H9 (cell line): Measurements from ENCODE around the gene SCFD2. TPM values are rescaled to one million over a fixed set of nuclear protein-coding genes. Genes with fewer than 3 reads are reported as not detected.
A peak's percentile ranks its signal among the peaks of the same experiment; 100 is the strongest.

Source experiments
- DNase-seq: peaks from one replicate; pipeline ENCODE4 v3.0.0-alpha.2; 2017
- H2AFZ ChIP-seq: one replicate; pipeline ENCODE4 v1.6.1; 2013; ENCODE audit warnings: mild to moderate bottlenecking, low read length, control low read depth, moderate library complexity
- H2AK5ac ChIP-seq: 2 replicates; pipeline ENCODE4 v1.6.1; 2013; ENCODE audit warnings: low read length, control low read depth, mixed read lengths; ENCODE audit not compliant: insufficient read length
- H2BK120ac ChIP-seq: one replicate; pipeline ENCODE4 v1.6.1; 2013; ENCODE audit warnings: low read depth, mild to moderate bottlenecking, low read length, control low read depth, inconsistent platforms; ENCODE audit not compliant: poor library complexity, severe bottlenecking
- H2BK12ac ChIP-seq: 2 replicates; pipeline ENCODE4 v1.6.1; 2013; ENCODE audit warnings: low read length, control low read depth, mixed read lengths, low read depth; ENCODE audit not compliant: insufficient read length
- H2BK15ac ChIP-seq: 2 replicates; pipeline ENCODE4 v1.6.1; 2013; ENCODE audit warnings: low read depth, low read length, control low read depth
- H2BK20ac ChIP-seq: one replicate; pipeline ENCODE4 v1.6.1; 2013; ENCODE audit warnings: low read depth, mild to moderate bottlenecking, low read length, control low read depth, inconsistent platforms; ENCODE audit not compliant: poor library complexity, severe bottlenecking
- H2BK5ac ChIP-seq: 2 replicates; pipeline ENCODE4 v1.6.1; 2013; ENCODE audit warnings: low read length, control low read depth, mixed read lengths; ENCODE audit not compliant: insufficient read length
- H3K14ac ChIP-seq: 2 replicates; pipeline ENCODE4 v1.6.1; 2013; ENCODE audit warnings: low read length, control low read depth; ENCODE audit not compliant: insufficient read depth
- H3K18ac ChIP-seq: 2 replicates; pipeline ENCODE4 v1.6.1; 2013; ENCODE audit warnings: low read depth, mild to moderate bottlenecking, mixed read lengths, low read length, control low read depth; ENCODE audit not compliant: insufficient read length
- H3K23ac ChIP-seq: 2 replicates; pipeline ENCODE4 v1.6.1; 2013; ENCODE audit warnings: low read length, control low read depth, mixed read lengths, low read depth; ENCODE audit not compliant: insufficient read length
- H3K23me2 ChIP-seq: 2 replicates; pipeline ENCODE4 v1.6.1; 2013; ENCODE audit warnings: low read depth, mild to moderate bottlenecking, mixed read lengths, low read length, control low read depth; ENCODE audit not compliant: insufficient read length, poor library complexity, severe bottlenecking
- H3K27ac ChIP-seq: 2 replicates; pipeline ENCODE4 v1.5.1; 2013; ENCODE audit warnings: low read length, control low read depth, mixed read lengths, low read depth; ENCODE audit not compliant: insufficient read length
- H3K27me3 ChIP-seq: 2 replicates; pipeline ENCODE4 v1.6.1; 2013; ENCODE audit warnings: low read length, control low read depth, inconsistent platforms; ENCODE audit not compliant: insufficient read depth
- H3K4ac ChIP-seq: 2 replicates; pipeline ENCODE4 v1.6.1; 2013; ENCODE audit warnings: low read depth, mild to moderate bottlenecking, control low read depth, inconsistent platforms, low read length, moderate library complexity
- H3K4me1 ChIP-seq: 2 replicates; pipeline ENCODE4 v1.6.1; 2013; ENCODE audit warnings: low read length, control low read depth, inconsistent platforms; ENCODE audit not compliant: insufficient read depth
- H3K4me2 ChIP-seq: 2 replicates; pipeline ENCODE4 v1.6.1; 2013; ENCODE audit warnings: low read length, control low read depth, mixed read lengths; ENCODE audit not compliant: insufficient read length, insufficient read depth
- H3K56ac ChIP-seq: 2 replicates; pipeline ENCODE4 v1.6.1; 2013; ENCODE audit warnings: low read depth, mild to moderate bottlenecking, mixed read lengths, low read length, control low read depth; ENCODE audit not compliant: insufficient read length
- H3K79me1 ChIP-seq: 2 replicates; pipeline ENCODE4 v1.6.1; 2013; ENCODE audit warnings: low read depth, mild to moderate bottlenecking, moderate library complexity, low read length, control low read depth, inconsistent platforms; ENCODE audit not compliant: insufficient read depth, poor library complexity, severe bottlenecking
- H3K79me2 ChIP-seq: 2 replicates; pipeline ENCODE4 v1.6.1; 2013; ENCODE audit warnings: low read length, control low read depth, inconsistent platforms; ENCODE audit not compliant: insufficient read depth
- H3K9ac ChIP-seq: 2 replicates; pipeline ENCODE4 v1.6.1; 2013; ENCODE audit warnings: low read length, control low read depth, mixed read lengths; ENCODE audit not compliant: insufficient read length; ENCODE audit errors: extremely low read depth
- H3K9me3 ChIP-seq: one replicate; pipeline ENCODE4 v1.6.1; 2013; ENCODE audit warnings: low read depth, low read length, inconsistent platforms; ENCODE audit not compliant: control insufficient read depth
- H3T11ph ChIP-seq: one replicate; pipeline ENCODE4 v1.6.1; 2013; ENCODE audit warnings: mild to moderate bottlenecking, low read length, control low read depth, inconsistent platforms
- H4K20me1 ChIP-seq: one replicate; pipeline ENCODE4 v1.6.1; 2013; ENCODE audit not compliant: control insufficient read depth, insufficient read length, insufficient read depth
- H4K5ac ChIP-seq: 2 replicates; pipeline ENCODE4 v1.6.1; 2013; ENCODE audit warnings: low read depth, mild to moderate bottlenecking, mixed read lengths, low read length, control low read depth; ENCODE audit not compliant: insufficient read length
- H4K8ac ChIP-seq: replicated peaks from 2 replicates; pipeline ENCODE4 v1.6.1; 2013; ENCODE audit warnings: low read length, control low read depth, mixed read lengths, low read depth; ENCODE audit not compliant: insufficient read length
- H4K91ac ChIP-seq: 2 replicates; pipeline ENCODE4 v1.6.1; 2013; ENCODE audit warnings: low read depth, mild to moderate bottlenecking, moderate library complexity, mixed read lengths, low read length, control low read depth; ENCODE audit not compliant: insufficient read length
- H3K27ac Mint-ChIP-seq, 3 experiments: 2 replicates in 2 of 3; 3 replicates in 1 of 3; pipeline ENCODE4 v1.8.0; 2020 to 2021; ENCODE audit warnings: mixed read lengths in 3 of 3, mild to moderate bottlenecking in 1 of 3, moderate library complexity in 1 of 3
- H3K27me3 Mint-ChIP-seq: 2 replicates; pipeline ENCODE4 v1.8.0; 2021; ENCODE audit warnings: low read depth, mild to moderate bottlenecking, moderate library complexity, mixed read lengths
- H3K36me3 Mint-ChIP-seq, 3 experiments: 2 replicates in 2 of 3; 3 replicates in 1 of 3; pipeline ENCODE4 v1.8.0; 2020 to 2021; ENCODE audit warnings: low read depth in 3 of 3, mixed read lengths in 3 of 3; ENCODE audit not compliant: insufficient read depth in 1 of 3
- H3K4me1 Mint-ChIP-seq, 2 experiments: 2 replicates each; pipeline ENCODE4 v1.8.0; 2020; ENCODE audit warnings: mixed read lengths in 2 of 2
- H3K4me3 Mint-ChIP-seq, 2 experiments: 2 replicates in 1 of 2; 3 replicates in 1 of 2; pipeline ENCODE4 v1.8.0; 2020 to 2021; ENCODE audit warnings: mild to moderate bottlenecking in 2 of 2, mixed read lengths in 2 of 2, moderate library complexity in 1 of 2
- H3K9me3 Mint-ChIP-seq, 2 experiments: 2 replicates in 1 of 2; 3 replicates in 1 of 2; pipeline ENCODE4 v1.8.0; 2020; ENCODE audit warnings: mild to moderate bottlenecking in 2 of 2, mixed read lengths in 2 of 2, moderate library complexity in 1 of 2
- CTCF ChIP-seq: fragments of 200-600 bp; sonication (generic); conservative IDR thresholded peaks from 3 replicates; pipeline ENCODE4 v1.8.0; 2021; ENCODE audit warnings: antibody characterized with exemption, mild to moderate bottlenecking
- WGBS: extraction: QIAGEN DNeasy Blood & Tissue Kit; methylation state at CpG from one replicate; pipeline ENCODE4 v1.1.7; 2013; ENCODE audit warnings: missing lambda C conversion rate, low lambda C conversion rate, mixed read lengths; ENCODE audit not compliant: insufficient read length; ENCODE audit errors: extremely low coverage; 5-methylcytosine and 5-hydroxymethylcytosine counted together
- total RNA-seq: library from RNA; stranded (reverse); gene quantifications from 2 replicates; pipeline ENCODE4 v1.2.1, GENCODE V29; 2021

SCFD2 gene
- total RNA-seq, 1 experiment from 2014 or later: 10.1 TPM

GRCh38 chr4:52880994-52881393, 484.9 kb downstream of the SCFD2 start:
- H3K79me1 ChIP-seq: no peaks in the 10 kb centered on the region
- no peak overlapping the region for H3T11ph ChIP-seq
- peak overlapping the region in 1 of 3 experiments; percentile 10; a peak in 1 of 7 replicates for H3K27ac Mint-ChIP-seq
- TF ChIP-seq CTCF: no peak
- H2BK12ac ChIP-seq: no peak overlapping the region
- H2BK20ac ChIP-seq: no peak overlapping the region
- no peaks in the 10 kb centered on the region for H3K23me2 ChIP-seq
- no CpG with 5 or more reads among the region's 1 CpG for WGBS
- H3K56ac ChIP-seq: no peak overlapping the region
- H3K4ac ChIP-seq: no peak overlapping the region
- no peak overlapping the region for H4K5ac ChIP-seq
- H3K9me3 Mint-ChIP-seq: peaks cover 5 to 8% of the 10 kb centered on the region in 2 experiments
- no peaks in the 10 kb centered on the region for H3K79me2 ChIP-seq
- H3K4me2 ChIP-seq: no peak overlapping the region
- H2BK120ac ChIP-seq: no peak overlapping the region
- H4K8ac ChIP-seq: no peak overlapping the region
- H3K14ac ChIP-seq: no peak overlapping the region
- no peak overlapping the region for H2AK5ac ChIP-seq
- peaks cover 51 to 55% of the 10 kb centered on the region in 2 experiments for H3K4me1 Mint-ChIP-seq
- no peak overlapping the region for H4K91ac ChIP-seq
- no peak overlapping the region for H3K4me3 Mint-ChIP-seq
- no peaks in the 10 kb centered on the region for H4K20me1 ChIP-seq
- H3K27ac ChIP-seq: no peak overlapping the region
- H3K23ac ChIP-seq: no peak overlapping the region
- no peaks in the 10 kb centered on the region for H3K9me3 ChIP-seq
- peaks cover 4% of the 10 kb centered on the region; the same call in 1 of the 2 replicates for H3K4me1 ChIP-seq
- no peaks in the 10 kb centered on the region for H3K27me3 ChIP-seq
- H2BK5ac ChIP-seq: no peak overlapping the region
- H3K27me3 Mint-ChIP-seq: peaks cover 3% of the 10 kb centered on the region
- no peak overlapping the region for H3K18ac ChIP-seq
- no peak overlapping the region for H2BK15ac ChIP-seq
- no peak overlapping the region for H3K9ac ChIP-seq
- peaks cover 0 to 11% (median 11%) of the 10 kb centered on the region in 3 experiments; a peak in 6 of 7 replicates for H3K36me3 Mint-ChIP-seq
- no peak overlapping the region for H2AFZ ChIP-seq
- no peak for DNase-seq
